GM18873 (cell line): ENCODE measurements around the gene SLC17A9.

Experiments
- ATAC-seq: cut with Tn5 transposase; IDR thresholded peaks from one replicate; pipeline ENCODE4 v1.9.1; 2021; ENCODE audit warnings: mild to moderate bottlenecking, moderate library complexity, moderate number of reproducible peaks; ENCODE audit not compliant: unreplicated experiment, low FRiP score

The SLC17A9 gene

GRCh38 chr20:63014287-63014686, 61.8 kb downstream of the SLC17A9 start:
- ATAC-seq: no peak

- ATAC-seq: no peak
Observed at GRCh38 chr20:63014710-63015109, 62.2 kb downstream of the SLC17A9 start.

- no peak for ATAC-seq
Observed at GRCh38 chr20:63015147-63015661, 62.7 kb downstream of the SLC17A9 start.

GRCh38 chr20:63015662-63016361, 63.3 kb downstream of the SLC17A9 start:
- ATAC-seq: no peak

- ATAC-seq: no peak
Observed at GRCh38 chr20:63016514-63017075, 64.1 kb downstream of the SLC17A9 start.

- no peak for ATAC-seq
Observed at GRCh38 chr20:63017076-63017825, 64.7 kb downstream of the SLC17A9 start.

- ATAC-seq: no peak
Observed at GRCh38 chr20:63017826-63018411, 65.4 kb downstream of the SLC17A9 start.
